ENCODE results near the gene KMO. TPM values are rescaled to one million over a fixed set of nuclear protein-coding genes. Genes with fewer than 3 reads are reported as not detected.

The KMO gene
- total and polyA plus RNA-seq, 4 donors, result 10.2 to 37.3 (median 19.6) TPM

DNA sequence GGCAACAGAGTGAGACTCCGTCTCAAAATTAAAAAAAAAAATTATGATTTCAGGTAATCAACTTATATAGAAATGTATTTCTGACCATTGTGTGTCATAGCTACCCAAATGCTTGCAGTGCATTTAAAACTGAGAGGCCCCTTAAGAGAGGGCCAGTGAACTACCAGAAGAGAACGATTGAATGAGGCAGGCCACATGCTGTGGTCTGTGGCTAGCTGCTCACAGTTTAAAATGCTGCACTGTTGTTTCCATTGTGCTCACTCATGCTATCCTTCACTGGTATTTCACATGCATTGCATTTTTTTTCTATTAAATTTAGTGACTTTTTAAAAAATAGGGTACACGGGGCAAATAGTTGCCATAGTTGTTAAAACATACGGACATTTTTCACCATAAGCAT lies 82.0 kb downstream of the KMO start:
- no peaks in the 10 kb centered on the region for H3K27me3 ChIP-seq (ENCODE audit: control insufficient read depth in 4 of 4, insufficient read depth in 4 of 4, low read length in 3 of 4)
- no peak for DNase-seq (ENCODE audit: low spot score)
- H3K27ac ChIP-seq (ENCODE audit: low read depth in 1 of 2, low read length in 2 of 2), result peak overlapping the region; percentile 89 to 97
- no peak overlapping the region for H3K4me3 ChIP-seq (ENCODE audit: low read depth in 1 of 3, low read length in 3 of 3)
- WGBS, result 96% methylated on average over 4 of the region's 4 CpGs
- peaks cover 8 to 37% (median 22%) of the 10 kb centered on the region in 4 donors for H3K4me1 ChIP-seq (ENCODE audit: control insufficient read depth in 4 of 4, insufficient read depth in 4 of 4, low read length in 3 of 4)
- H3K36me3 ChIP-seq (ENCODE audit: control insufficient read depth in 4 of 4, insufficient read depth in 3 of 4, low read depth in 1 of 4, low read length in 3 of 4), result no peaks in the 10 kb centered on the region
- H3K9me3 ChIP-seq (ENCODE audit: control insufficient read depth in 4 of 4, low read length in 3 of 4), result no peaks in the 10 kb centered on the region
- no peak overlapping the region for H3K9ac ChIP-seq (ENCODE audit: low read depth in 1 of 2, low read length in 2 of 2)
- TF ChIP-seq, protein P1, sequence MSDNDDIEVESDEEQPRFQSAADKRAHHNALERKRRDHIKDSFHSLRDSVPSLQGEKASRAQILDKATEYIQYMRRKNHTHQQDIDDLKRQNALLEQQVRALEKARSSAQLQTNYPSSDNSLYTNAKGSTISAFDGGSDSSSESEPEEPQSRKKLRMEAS (IDR thresholded peaks at IDR 0.05), result no peak
- TF ChIP-seq YY1 (IDR thresholded peaks at IDR 0.05) (no peak), TAF1 (conservative IDR thresholded peaks at IDR 0.05) (no peak), HNF4G (IDR thresholded peaks at IDR 0.05) (no peak), FOXA2 (IDR thresholded peaks at IDR 0.05) (no peak)
- TF ChIP-seq, protein P2, sequence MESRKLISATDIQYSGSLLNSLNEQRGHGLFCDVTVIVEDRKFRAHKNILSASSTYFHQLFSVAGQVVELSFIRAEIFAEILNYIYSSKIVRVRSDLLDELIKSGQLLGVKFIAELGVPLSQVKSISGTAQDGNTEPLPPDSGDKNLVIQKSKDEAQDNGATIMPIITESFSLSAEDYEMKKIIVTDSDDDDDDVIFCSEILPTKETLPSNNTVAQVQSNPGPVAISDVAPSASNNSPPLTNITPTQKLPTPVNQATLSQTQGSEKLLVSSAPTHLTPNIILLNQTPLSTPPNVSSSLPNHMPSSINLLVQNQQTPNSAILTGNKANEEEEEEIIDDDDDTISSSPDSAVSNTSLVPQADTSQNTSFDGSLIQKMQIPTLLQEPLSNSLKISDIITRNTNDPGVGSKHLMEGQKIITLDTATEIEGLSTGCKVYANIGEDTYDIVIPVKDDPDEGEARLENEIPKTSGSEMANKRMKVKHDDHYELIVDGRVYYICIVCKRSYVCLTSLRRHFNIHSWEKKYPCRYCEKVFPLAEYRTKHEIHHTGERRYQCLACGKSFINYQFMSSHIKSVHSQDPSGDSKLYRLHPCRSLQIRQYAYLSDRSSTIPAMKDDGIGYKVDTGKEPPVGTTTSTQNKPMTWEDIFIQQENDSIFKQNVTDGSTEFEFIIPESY (IDR thresholded peaks at IDR 0.05), result no peak

DNA sequence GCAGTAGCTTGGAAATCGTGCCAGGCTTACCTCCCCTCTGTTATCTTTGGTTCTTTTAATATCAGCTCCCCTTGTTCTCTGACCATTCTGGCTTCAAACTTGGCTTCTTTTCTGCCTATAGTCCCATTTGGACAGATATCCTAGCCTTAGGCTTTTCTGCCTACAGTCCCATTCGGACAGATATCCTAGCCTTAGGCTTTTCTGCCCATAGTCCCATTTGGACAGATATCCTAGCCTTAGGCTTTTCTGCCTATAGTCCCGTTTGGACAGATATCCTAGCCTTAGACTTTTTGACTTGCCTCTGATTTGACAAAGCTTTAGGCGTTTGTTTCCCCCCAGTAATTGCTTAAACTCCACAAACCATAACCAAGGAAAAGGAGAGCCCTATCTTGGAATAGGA lies 82.4 kb downstream of the KMO start:
- Histone ChIP-seq H3K4me3 (ENCODE audit: low read depth in 1 of 3, low read length in 3 of 3) (no peak overlapping the region), H3K4me1 (ENCODE audit: control insufficient read depth in 4 of 4, insufficient read depth in 4 of 4, low read length in 3 of 4) (peaks cover 8 to 35% (median 21%) of the 10 kb centered on the region in 4 donors), H3K36me3 (ENCODE audit: control insufficient read depth in 4 of 4, insufficient read depth in 3 of 4, low read depth in 1 of 4, low read length in 3 of 4) (no peaks in the 10 kb centered on the region), H3K27ac (ENCODE audit: low read depth in 1 of 2, low read length in 2 of 2) (peak overlapping the region; percentile 89 to 97), H3K9me3 (ENCODE audit: control insufficient read depth in 4 of 4, low read length in 3 of 4) (no peaks in the 10 kb centered on the region), H3K27me3 (ENCODE audit: control insufficient read depth in 4 of 4, insufficient read depth in 4 of 4, low read length in 3 of 4) (no peaks in the 10 kb centered on the region), H3K9ac (ENCODE audit: low read depth in 1 of 2, low read length in 2 of 2) (no peak overlapping the region)
- DNase-seq (ENCODE audit: low spot score), result no peak
- TF ChIP-seq RAD21 (IDR thresholded peaks at IDR 0.05) (no peak), NR2F2 (IDR thresholded peaks at IDR 0.05) (no peak), JUND (IDR thresholded peaks at IDR 0.05) (no peak), TAF1 (conservative IDR thresholded peaks at IDR 0.05) (no peak), HNF4A (conservative IDR thresholded peaks at IDR 0.05) (no peak), EGR1 (IDR thresholded peaks at IDR 0.05; ENCODE audit: low read depth in 2 of 2) (no peak), RXRA (IDR thresholded peaks at IDR 0.05) (no peak), FOXA1 (IDR thresholded peaks at IDR 0.05) (no peak), FOXA2 (IDR thresholded peaks at IDR 0.05) (no peak), YY1 (IDR thresholded peaks at IDR 0.05) (no peak), HNF4G (IDR thresholded peaks at IDR 0.05) (no peak), GABPA (IDR thresholded peaks at IDR 0.05 in 1 of 2, conservative IDR thresholded peaks at IDR 0.05 in 1 of 2) (no peak), SP1 (IDR thresholded peaks at IDR 0.05) (no peak)
- TF ChIP-seq, protein P2 (IDR thresholded peaks at IDR 0.05), result no peak
- TF ChIP-seq, protein P3, sequence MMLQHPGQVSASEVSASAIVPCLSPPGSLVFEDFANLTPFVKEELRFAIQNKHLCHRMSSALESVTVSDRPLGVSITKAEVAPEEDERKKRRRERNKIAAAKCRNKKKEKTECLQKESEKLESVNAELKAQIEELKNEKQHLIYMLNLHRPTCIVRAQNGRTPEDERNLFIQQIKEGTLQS (IDR thresholded peaks at IDR 0.05), result no peak
- TF ChIP-seq, protein P1 (IDR thresholded peaks at IDR 0.05), result no peak
- TF ChIP-seq, protein P4, sequence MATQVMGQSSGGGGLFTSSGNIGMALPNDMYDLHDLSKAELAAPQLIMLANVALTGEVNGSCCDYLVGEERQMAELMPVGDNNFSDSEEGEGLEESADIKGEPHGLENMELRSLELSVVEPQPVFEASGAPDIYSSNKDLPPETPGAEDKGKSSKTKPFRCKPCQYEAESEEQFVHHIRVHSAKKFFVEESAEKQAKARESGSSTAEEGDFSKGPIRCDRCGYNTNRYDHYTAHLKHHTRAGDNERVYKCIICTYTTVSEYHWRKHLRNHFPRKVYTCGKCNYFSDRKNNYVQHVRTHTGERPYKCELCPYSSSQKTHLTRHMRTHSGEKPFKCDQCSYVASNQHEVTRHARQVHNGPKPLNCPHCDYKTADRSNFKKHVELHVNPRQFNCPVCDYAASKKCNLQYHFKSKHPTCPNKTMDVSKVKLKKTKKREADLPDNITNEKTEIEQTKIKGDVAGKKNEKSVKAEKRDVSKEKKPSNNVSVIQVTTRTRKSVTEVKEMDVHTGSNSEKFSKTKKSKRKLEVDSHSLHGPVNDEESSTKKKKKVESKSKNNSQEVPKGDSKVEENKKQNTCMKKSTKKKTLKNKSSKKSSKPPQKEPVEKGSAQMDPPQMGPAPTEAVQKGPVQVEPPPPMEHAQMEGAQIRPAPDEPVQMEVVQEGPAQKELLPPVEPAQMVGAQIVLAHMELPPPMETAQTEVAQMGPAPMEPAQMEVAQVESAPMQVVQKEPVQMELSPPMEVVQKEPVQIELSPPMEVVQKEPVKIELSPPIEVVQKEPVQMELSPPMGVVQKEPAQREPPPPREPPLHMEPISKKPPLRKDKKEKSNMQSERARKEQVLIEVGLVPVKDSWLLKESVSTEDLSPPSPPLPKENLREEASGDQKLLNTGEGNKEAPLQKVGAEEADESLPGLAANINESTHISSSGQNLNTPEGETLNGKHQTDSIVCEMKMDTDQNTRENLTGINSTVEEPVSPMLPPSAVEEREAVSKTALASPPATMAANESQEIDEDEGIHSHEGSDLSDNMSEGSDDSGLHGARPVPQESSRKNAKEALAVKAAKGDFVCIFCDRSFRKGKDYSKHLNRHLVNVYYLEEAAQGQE (IDR thresholded peaks at IDR 0.05), result no peak
- 74% methylated on average over 4 of the region's 4 CpGs for WGBS
